Left forelimb (tissue), 1 donor: Measurements from ENCODE around the gene AR.

ENCODE experiments used
- DNase-seq: peaks from one replicate; pipeline ENCODE4 v3.0.0-alpha.2; 2018; ENCODE audit warnings: low spot score

AR gene, protein sequence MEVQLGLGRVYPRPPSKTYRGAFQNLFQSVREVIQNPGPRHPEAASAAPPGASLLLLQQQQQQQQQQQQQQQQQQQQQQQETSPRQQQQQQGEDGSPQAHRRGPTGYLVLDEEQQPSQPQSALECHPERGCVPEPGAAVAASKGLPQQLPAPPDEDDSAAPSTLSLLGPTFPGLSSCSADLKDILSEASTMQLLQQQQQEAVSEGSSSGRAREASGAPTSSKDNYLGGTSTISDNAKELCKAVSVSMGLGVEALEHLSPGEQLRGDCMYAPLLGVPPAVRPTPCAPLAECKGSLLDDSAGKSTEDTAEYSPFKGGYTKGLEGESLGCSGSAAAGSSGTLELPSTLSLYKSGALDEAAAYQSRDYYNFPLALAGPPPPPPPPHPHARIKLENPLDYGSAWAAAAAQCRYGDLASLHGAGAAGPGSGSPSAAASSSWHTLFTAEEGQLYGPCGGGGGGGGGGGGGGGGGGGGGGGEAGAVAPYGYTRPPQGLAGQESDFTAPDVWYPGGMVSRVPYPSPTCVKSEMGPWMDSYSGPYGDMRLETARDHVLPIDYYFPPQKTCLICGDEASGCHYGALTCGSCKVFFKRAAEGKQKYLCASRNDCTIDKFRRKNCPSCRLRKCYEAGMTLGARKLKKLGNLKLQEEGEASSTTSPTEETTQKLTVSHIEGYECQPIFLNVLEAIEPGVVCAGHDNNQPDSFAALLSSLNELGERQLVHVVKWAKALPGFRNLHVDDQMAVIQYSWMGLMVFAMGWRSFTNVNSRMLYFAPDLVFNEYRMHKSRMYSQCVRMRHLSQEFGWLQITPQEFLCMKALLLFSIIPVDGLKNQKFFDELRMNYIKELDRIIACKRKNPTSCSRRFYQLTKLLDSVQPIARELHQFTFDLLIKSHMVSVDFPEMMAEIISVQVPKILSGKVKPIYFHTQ

DNA sequence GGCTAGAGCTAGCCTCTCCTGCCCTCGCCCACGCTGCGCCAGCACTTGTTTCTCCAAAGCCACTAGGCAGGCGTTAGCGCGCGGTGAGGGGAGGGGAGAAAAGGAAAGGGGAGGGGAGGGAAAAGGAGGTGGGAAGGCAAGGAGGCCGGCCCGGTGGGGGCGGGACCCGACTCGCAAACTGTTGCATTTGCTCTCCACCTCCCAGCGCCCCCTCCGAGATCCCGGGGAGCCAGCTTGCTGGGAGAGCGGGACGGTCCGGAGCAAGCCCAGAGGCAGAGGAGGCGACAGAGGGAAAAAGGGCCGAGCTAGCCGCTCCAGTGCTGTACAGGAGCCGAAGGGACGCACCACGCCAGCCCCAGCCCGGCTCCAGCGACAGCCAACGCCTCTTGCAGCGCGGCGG is at the start of gene AR:
TSS of gene AR (plus strand) at position 204 of the 400 bp plus-strand sequence. CDS start 1,126 bp downstream, outside the sequence.
- DNase-seq = peak; percentile 73

DNA sequence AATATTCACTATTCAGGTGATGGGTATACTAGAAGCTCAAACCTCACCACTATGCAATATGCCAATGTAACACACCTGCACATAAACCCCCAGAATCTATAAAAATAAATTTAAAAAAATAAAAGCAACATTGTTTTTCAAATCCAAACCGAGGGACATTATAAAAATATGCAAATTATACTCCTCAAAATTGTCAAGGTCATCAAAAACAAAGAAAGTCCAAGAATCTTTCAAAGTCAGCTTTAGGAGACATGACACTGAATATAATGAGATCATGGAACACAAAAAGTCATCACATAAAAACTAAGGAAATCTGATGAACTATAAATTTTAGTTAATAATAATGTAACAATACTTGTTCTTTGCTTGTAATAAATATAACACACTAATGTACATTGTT is 43.2 kb upstream of the AR start:
- DNase-seq = no peak

DNA sequence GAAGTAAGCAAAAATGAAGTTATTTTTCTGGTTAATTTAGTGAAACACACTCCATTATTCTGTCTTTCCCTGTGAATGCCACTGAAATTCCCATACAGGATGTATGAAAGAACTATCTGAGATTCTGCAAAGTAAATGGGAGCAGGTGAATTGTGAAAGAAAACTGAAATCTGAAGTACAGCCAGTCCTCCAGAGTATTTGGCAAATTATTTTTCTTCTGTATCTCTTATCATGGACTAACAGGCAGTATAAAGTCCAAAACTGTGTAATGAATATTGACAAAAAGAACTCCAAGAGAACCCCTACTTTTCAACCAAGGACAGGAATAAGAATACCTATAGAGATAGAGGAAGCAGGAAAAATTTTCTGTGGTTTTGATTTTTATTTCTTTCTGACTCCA is 40.8 kb upstream of the AR start:
- DNase-seq = no peak

DNA sequence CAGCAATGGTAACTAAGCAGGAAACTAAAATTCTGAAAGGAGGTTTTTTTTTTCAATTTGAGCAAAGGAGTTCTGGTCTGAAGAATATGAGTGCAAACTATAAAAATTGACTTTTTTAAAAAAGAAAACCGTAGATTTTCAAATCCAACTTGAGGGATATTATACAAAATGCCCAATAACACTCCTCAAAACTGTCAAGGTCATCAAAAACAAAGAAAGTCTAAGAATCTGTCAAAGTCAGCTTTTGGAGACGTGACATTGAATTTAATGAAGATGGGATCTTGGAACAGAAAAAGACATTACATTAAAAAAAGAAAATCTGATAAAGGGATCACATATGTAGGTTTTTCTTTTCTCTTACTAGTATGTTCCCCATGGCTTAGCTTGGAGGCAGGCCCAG is 40.4 kb upstream of the AR start:
- no peak for DNase-seq

DNA sequence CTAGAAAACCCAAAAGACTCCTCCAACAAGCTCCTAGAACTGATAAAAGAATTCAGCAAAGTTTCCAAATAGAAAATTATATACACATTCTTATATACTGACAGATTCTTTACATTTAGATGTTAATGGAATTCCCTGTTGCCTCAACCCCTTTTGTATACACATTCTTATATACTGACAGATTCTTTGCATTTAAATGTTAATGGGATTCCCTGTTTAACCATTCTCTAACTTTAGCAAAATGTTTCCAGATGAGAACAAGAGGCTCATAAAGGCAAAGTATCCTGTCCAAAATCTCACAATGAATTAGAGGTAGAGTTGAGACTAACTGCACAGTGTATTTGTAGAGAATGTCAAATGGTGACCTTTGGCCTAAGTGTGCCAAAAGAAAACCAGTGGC is 23.1 kb upstream of the AR start:
- DNase-seq = no peak

DNA sequence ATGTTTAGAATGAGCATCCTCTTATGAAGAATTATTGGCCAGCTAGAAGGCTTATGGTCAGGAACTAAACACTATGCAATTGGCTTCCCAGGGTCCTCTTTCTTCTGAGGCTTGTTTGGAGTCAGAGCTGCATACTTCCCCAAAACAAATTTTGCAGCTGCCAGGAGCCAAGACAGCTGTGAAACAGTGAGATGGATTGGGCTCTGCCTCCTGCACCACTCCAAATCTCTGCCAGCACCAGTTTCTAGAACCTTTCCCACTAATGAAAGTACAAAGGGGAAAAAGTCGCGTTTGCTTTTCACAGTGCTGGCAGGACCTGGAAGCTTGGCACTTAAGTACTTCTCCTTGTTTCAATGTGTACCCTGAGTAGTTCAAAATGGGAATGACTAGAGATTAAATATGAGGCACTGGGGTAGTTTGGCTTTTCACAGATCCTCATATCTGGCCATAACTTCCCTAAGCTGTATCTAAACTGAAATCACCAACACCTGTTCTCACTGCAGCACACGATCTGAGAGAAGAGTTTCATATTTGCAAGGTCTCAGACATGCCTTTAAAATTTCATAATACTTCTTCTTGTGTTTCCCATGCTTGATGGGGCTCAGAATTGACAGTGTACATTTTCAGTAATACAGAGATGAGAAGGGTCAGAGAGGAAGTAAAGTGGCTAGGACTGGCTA is 20.7 kb upstream of the AR start:
- no peak for DNase-seq

DNA sequence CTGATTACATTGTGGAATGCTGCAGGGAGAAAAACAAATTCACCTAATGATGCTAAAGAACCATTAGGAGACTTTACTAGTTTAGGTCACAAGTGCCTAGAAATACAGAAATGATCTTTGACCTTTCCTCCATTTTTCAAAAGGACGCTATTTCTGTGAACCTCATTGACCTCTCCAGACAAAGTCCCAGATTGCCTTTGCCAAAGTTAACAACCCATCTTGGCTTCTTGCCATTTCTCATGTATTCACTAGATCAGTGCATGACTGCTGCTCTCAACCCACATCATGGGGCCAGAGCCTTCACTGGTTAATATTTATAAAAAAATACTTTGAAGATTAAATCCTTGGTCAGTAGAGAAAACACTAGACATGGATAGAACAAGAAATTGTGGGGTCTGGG is 19.9 kb upstream of the AR start:
- DNase-seq = no peak

DNA sequence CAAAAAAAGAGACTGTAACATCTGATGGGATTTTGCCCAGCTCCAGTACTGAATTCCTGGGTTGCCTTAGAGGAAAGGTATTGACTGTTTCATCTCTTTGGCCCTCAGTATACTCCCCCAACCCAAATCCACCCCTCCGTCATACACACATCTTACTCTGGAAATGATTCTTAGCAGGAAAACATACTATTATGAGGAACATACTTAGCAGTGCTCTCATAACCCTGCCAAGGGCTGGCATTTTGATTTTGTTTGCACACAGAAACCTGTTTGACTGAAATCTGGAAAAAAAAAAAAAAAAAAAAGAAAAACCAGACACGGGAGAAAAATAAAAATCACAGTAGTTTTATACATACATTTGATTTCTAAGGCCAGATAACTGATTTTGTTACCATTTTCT is 19.4 kb upstream of the AR start:
- DNase-seq = no peak

DNA sequence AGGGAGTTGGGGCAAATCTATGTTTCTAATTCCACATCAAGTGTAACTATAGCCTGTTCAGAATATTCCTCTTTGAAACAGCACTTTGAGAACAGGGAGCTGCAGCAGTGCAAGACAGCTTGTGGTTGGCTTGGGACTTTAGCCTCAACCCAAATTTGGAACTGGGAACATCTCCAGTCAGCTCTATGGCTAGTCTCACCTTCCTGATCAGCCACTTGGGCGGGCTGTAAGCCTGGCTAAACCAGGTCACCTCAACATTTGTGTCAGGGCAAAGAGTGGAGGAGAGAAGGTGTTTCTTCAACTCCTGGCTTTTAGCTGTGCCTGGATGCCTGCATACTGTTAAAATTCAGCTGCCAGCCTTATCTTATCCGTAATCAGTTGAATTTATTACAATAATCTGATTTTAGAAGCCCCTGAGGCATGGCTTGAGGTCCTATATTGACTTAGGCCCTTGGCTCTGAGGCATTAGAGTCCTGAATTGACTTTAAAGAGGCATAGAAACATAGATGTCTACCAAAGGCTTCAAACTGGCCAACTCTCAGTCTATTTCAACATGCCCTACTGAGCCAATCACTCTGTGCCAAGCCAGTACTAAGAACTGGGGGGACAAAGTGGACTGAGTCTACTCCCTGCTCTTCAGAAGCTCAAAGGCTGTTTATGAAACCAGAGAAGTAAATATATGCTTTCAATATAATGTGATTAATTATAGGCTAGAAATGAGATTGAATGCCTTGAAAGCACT is 18.7 kb upstream of the AR start:
- DNase-seq = no peak

DNA sequence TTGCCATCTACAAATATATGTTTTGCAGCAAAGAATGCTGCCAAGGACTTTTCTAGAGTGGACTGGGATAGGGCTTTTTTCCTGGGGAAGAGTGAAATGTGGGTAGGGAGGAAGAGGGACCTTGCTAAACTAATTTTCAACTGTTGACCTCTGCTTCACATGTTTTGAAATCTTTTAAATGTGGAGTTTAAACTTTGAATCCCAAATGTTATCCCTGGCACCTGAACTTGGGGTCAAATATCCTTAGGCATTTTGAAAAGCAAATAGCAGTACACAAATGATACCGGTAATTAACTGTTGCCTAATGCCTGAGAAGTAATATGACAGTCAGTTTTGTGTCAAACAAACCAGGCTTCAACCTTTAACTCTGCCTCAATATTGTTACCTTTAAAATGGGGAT is 7.3 kb upstream of the AR start:
- no peak for DNase-seq

DNA sequence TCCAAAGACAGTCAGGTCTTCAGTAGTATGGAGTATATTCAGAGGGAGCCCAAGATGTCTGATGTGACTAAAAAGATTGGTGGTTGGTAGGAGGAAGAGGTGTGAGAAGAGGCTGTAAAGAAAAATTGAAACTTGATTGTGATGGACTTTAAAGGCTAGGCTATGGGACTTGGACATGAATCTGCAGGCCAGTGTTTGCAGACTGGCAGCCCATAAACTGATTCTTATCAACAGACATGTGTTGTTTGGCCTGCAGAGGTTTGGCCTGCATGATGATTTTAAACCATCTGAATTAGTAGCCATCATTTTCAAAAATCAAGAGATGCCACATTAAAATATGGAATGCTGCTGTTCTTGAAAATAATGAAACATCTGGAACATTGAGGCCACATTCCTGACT is 5.4 kb upstream of the AR start:
- no peak for DNase-seq

DNA sequence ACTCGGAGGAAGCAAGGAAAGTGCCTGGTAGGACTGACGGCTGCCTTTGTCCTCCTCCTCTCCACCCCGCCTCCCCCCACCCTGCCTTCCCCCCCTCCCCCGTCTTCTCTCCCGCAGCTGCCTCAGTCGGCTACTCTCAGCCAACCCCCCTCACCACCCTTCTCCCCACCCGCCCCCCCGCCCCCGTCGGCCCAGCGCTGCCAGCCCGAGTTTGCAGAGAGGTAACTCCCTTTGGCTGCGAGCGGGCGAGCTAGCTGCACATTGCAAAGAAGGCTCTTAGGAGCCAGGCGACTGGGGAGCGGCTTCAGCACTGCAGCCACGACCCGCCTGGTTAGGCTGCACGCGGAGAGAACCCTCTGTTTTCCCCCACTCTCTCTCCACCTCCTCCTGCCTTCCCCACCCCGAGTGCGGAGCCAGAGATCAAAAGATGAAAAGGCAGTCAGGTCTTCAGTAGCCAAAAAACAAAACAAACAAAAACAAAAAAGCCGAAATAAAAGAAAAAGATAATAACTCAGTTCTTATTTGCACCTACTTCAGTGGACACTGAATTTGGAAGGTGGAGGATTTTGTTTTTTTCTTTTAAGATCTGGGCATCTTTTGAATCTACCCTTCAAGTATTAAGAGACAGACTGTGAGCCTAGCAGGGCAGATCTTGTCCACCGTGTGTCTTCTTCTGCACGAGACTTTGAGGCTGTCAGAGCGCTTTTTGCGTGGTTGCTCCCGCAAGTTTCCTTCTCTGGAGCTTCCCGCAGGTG is 637 bp downstream of the AR start:
- no peak for DNase-seq

DNA sequence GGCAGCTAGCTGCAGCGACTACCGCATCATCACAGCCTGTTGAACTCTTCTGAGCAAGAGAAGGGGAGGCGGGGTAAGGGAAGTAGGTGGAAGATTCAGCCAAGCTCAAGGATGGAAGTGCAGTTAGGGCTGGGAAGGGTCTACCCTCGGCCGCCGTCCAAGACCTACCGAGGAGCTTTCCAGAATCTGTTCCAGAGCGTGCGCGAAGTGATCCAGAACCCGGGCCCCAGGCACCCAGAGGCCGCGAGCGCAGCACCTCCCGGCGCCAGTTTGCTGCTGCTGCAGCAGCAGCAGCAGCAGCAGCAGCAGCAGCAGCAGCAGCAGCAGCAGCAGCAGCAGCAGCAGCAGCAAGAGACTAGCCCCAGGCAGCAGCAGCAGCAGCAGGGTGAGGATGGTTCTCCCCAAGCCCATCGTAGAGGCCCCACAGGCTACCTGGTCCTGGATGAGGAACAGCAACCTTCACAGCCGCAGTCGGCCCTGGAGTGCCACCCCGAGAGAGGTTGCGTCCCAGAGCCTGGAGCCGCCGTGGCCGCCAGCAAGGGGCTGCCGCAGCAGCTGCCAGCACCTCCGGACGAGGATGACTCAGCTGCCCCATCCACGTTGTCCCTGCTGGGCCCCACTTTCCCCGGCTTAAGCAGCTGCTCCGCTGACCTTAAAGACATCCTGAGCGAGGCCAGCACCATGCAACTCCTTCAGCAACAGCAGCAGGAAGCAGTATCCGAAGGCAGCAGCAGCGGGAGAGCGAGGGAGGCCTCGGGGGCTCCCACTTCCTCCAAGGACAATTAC is 1.4 kb downstream of the AR start:
- DNase-seq = no peak

DNA sequence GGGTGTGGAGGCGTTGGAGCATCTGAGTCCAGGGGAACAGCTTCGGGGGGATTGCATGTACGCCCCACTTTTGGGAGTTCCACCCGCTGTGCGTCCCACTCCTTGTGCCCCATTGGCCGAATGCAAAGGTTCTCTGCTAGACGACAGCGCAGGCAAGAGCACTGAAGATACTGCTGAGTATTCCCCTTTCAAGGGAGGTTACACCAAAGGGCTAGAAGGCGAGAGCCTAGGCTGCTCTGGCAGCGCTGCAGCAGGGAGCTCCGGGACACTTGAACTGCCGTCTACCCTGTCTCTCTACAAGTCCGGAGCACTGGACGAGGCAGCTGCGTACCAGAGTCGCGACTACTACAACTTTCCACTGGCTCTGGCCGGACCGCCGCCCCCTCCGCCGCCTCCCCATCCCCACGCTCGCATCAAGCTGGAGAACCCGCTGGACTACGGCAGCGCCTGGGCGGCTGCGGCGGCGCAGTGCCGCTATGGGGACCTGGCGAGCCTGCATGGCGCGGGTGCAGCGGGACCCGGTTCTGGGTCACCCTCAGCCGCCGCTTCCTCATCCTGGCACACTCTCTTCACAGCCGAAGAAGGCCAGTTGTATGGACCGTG is 2.2 kb downstream of the AR start:
- DNase-seq = no peak

DNA sequence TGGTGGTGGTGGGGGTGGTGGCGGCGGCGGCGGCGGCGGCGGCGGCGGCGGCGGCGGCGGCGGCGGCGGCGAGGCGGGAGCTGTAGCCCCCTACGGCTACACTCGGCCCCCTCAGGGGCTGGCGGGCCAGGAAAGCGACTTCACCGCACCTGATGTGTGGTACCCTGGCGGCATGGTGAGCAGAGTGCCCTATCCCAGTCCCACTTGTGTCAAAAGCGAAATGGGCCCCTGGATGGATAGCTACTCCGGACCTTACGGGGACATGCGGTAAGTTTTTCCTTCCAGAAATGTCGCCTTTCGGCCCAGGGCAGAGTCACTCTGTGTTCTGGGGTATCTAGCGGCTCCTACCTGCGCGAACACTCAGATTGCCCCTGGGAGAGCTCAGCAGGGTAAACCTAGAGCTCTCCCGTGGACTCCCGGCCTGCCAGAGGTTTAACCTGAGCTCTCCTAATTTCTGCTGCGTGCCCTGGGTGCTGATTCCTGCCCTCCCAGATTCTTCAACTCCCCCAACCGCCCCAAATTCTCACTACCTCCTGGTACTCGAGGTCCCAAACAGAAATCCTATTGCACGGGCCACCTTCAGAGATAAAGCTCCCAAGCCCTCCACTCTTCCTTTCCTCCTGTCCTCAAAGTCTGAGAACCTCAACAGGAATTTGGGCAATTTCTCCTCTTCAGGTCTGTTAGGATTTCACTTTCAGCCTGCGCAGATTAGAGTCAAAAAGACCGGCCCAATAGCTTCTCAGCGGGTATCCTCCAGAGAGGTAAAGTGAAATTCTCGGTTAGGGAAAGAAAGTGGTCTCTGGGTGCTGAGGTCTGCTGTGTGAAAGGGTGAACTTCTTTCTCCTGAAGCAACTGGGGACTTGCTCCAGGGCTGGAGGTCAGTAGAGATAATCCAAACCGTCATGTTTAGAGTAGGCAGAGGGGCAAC is 2.9 kb downstream of the AR start:
- no peak for DNase-seq

DNA sequence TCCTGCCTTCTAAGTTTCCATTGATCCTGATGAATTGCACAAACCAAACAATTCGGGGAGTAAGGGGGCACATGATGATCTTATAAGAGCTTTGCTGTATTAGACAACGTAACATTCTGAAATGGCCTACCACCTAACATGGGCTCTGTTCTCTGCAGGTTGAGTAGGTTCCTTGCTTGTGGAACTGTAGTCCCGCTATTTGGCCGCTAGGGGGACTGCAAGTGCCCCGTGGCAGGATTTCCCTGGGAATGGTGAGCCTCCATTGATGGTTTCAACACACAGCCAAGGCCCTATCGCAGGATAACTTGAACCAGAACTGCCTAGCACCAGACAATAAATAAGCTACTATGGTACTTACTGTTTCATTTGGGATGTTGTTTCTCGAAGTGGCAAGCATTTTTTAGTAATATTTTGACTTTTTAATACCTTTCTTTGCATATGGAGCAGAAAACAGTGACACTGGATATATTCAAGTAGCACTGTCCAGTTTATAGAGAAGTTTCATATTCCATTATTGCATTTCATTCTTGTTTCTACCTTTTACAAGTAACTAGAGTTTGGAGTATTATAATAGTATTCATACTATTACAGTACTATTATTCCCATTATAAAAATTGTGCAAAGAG is 11.9 kb downstream of the AR start:
- DNase-seq = no peak

DNA sequence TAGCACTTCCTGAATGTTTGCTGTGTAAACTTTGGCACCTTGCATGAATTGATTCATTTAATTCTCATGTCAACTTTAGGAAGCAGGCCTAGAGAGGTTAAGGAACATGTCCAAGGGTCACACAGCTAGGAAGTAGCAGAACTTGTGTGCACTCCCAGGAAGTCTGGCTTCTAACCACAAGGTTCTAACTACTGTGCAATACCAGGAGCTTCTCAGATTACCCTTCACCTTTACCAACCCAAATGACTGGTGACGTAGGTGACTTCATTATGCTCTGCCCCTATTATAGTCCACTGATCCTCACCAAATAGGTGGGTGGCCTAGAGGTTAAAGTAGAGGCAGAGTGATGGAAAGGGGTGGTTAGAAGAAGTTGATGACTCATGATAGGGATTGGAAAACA is 14.4 kb downstream of the AR start:
- DNase-seq = no peak
